Measurements from ENCODE around the gene P2RX6.

Gene P2RX6

DNA sequence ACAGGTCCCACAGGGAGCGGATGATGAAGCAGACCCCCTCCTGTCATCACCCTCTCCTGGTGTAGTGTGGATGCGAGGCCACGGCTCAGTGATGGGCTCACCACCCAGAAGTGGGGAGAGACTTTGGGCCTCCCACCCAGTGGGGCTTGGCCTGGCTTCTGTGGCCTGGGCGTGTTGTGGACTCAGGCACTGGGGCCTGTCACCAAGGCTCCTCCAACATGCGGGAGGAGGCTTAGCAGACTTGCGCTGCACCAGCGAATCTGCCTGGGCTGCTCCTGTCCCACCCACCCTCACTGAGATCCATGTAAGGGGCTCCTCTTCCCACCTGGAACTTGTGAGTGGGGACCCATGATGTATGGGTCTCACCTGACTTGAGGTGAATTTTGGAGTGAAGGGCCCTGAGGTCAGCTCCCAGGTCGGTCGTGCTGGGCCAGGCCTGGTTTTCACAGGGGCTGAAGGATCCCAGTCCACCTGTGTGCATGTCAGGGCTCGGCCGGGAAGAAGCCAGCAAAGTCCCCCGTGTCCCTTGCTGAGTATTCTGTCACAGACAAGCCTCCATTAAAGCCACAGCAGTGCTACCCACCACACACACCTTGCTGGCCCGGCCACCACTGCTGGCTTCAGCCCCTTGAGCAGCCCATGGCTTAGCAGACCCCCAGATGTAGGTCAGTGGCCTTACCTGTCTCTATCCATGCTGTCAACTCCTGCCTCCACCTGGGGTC, 17.3 kb upstream of the P2RX6 start:
- POLR2A ChIA-PET: no interaction called here
- no peak for TF ChIP-seq CTCF (IDR thresholded peaks at IDR 0.05; ENCODE audit: control extremely low read depth, extremely low read depth, low read depth, missing control alignments)
- CTCF ChIA-PET: interaction anchor here (1.0 kb wide), 1 partner anchor 649 kb away, joined by 3 read pairs; no protein-coding TSS in a partner anchor
- DNase-seq (ENCODE audit: extremely low spot score): no peak

DNA sequence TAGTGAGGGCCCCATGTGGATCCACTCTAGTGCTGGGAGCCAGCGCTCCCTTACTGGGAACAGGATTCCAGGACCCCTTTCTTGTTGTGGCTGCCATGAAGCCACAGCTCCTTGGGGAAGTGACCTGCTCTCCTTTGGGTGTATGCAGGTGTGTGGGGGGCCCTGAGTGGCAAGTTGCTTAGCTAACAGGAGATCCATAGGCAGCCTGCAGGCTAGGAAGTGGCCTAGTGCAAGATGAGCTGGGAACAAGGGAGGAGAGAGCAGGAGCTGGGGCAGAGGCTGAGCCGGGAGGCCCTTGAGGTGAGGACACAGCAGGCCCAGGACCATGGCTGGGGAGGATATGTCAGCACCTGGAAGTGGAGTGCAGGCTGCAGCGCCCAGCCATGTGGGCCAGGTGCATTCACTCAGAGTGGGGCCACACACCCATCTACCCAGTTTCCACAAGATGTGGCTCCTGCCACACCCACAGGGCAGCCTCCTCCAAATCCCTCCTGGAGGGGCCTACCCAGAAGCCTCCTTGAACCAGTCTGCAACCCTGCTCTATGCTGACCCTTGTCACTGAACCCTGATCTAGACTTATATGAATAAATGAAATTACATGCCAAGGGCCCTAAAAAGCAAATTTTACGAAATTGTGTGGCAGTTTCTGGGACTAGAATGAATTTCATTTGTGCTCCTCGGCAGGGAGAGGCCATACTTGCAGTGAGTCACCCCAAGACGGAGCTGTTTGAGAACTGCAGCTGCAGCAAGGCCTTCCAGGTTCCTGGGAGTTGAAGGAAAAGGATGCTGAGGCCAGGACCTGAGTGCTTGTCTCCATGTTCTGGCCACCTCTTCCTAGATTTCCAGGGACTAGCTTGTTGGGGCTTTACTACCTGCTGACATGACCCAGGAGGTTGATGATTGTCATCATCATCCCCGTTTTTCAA, 16.3 kb upstream of the P2RX6 start:
- CTCF ChIA-PET: interaction anchor here (0.9 to 2.5 kb wide), 2 partner anchors 8 to 17 kb away, joined by 3 to 10 read pairs; partner anchors contain the start of gene LZTR1
- POLR2A ChIA-PET: no interaction called here
- no peak for DNase-seq (ENCODE audit: extremely low spot score)
- TF ChIP-seq CTCF (IDR thresholded peaks at IDR 0.05; ENCODE audit: control extremely low read depth, extremely low read depth, low read depth, missing control alignments): no peak

- CTCF ChIA-PET: interaction anchor here (0.9 to 2.5 kb wide), 3 partner anchors 9 to 18 kb away, joined by 3 to 10 read pairs (median 3); partner anchors contain the start of gene LZTR1
- no peak for TF ChIP-seq CTCF (IDR thresholded peaks at IDR 0.05; ENCODE audit: control extremely low read depth, extremely low read depth, low read depth, missing control alignments)
- DNase-seq (ENCODE audit: extremely low spot score): no peak
- POLR2A ChIA-PET: no interaction called here
These were observed 15.4 kb upstream of the P2RX6 start for GRCh38 chr22:20999350-21000206.

DNA sequence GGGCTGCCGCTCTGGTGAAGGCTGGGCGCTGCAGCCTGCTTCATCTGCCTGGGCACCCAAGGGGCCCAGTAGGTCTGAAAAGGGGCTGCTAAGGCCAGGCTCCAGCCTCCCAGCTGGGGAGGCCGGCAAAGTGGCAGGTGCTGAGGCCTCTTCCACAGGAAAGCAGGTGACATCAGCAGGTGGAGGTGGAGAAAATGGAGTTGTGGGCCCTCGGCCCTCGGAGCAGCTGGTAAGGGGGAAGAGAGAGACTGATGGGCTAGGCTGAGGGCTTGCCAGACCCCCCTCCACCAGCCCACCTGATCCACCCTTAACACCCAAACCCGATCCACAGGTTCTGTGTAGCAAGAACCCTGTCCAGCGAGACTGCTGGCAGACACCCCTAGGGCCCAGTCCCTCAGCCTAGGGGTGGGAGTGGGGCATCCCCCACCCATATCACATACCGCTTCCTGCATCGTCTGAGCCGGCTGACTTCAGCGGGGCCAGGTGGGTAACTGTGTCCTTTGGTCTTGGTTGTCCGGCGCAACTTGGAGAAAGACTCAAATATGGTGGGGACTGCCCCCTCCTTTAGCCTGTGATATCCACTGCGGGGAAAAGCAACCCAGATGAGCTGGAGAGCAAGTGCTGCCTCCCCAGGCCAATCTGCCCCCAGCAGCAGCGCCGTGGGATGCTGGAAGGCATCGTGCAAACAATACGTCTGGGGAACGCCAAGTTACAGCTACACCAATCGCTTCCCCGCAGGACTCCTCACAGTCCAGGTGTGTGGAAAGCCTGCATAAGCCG, 14.6 kb upstream of the P2RX6 start:
- ChIA-PET CTCF (interaction anchor here (0.9 to 2.5 kb wide), 3 partner anchors 10 to 83 kb away, joined by 3 to 10 read pairs (median 3); partner anchors contain the start of genes CRKL and LZTR1), POLR2A (no interaction called here)
- TF ChIP-seq CTCF (IDR thresholded peaks at IDR 0.05; ENCODE audit: control extremely low read depth, extremely low read depth, low read depth, missing control alignments): no peak
- DNase-seq (ENCODE audit: extremely low spot score): no peak

GRCh38 chr22:21000987-21001600, 13.9 kb upstream of the P2RX6 start:
- POLR2A ChIA-PET: no interaction called here
- DNase-seq (ENCODE audit: extremely low spot score): no peak
- CTCF ChIA-PET: interaction anchor here (0.9 kb wide), 1 partner anchor 84 kb away, joined by 3 read pairs; the partner anchor contains the start of gene CRKL
- TF ChIP-seq CTCF (IDR thresholded peaks at IDR 0.05; ENCODE audit: control extremely low read depth, extremely low read depth, low read depth, missing control alignments): no peak

Measured in GM10248 (cell line).